Adipocyte (in vitro differentiated cells): ENCODE results near the gene CDK5RAP2.
A peak's percentile ranks its signal among the peaks of the same experiment; 100 is the strongest.
"Not testable (repeated sequence)": the region's sequence is repeated elsewhere in the genome, so short reads cannot be mapped to it uniquely, and the experiment has no call there.

Source experiments
- DNase-seq: peaks from one replicate; pipeline ENCODE4 v3.0.0-alpha.2; 2015; ENCODE audit warnings: low read depth
- H3K27me3 ChIP-seq: replicated peaks from 2 replicates; pipeline ENCODE4 v1.7.0; 2013; ENCODE audit warnings: mild to moderate bottlenecking, low read length, moderate library complexity; ENCODE audit not compliant: control insufficient read depth, insufficient read depth
- H3K36me3 ChIP-seq: 2 replicates; pipeline ENCODE4 v1.7.0; 2013; ENCODE audit warnings: low read length, mild to moderate bottlenecking, moderate library complexity; ENCODE audit not compliant: control insufficient read depth, insufficient read depth, severe bottlenecking
- H3K4me1 ChIP-seq: 2 replicates; pipeline ENCODE4 v1.7.0; 2013; ENCODE audit warnings: mild to moderate bottlenecking, low read length, moderate library complexity; ENCODE audit not compliant: control insufficient read depth, insufficient read depth
- H3K4me3 ChIP-seq: 2 replicates; pipeline ENCODE4 v1.7.0; 2013; ENCODE audit warnings: mild to moderate bottlenecking, low read length, moderate library complexity
- H3K9ac ChIP-seq: 2 replicates; pipeline ENCODE4 v1.7.0; 2013; ENCODE audit warnings: mild to moderate bottlenecking, low read length, moderate library complexity
- H3K9me3 ChIP-seq: 2 replicates; pipeline ENCODE4 v1.7.0; 2013; ENCODE audit warnings: mild to moderate bottlenecking, low read length, moderate library complexity; ENCODE audit not compliant: control insufficient read depth

CDK5RAP2 gene

GRCh38 chr9:120463765-120464164, 116.2 kb downstream of the CDK5RAP2 start:
- Histone ChIP-seq H3K4me3 (no peak overlapping the region), H3K36me3 (peaks cover 13% of the 10 kb centered on the region), H3K9me3 (no peaks in the 10 kb centered on the region), H3K27me3 (no peaks in the 10 kb centered on the region), H3K4me1 (peaks cover 23% of the 10 kb centered on the region), H3K9ac (no peak overlapping the region)
- no peak for DNase-seq

- not testable (repeated sequence) for H3K9ac ChIP-seq, H3K9me3 ChIP-seq, DNase-seq, H3K4me3 ChIP-seq, H3K27me3 ChIP-seq
- Histone ChIP-seq H3K4me1 (peaks cover 23% of the 10 kb centered on the region), H3K36me3 (peaks cover 19% of the 10 kb centered on the region)
Observed at GRCh38 chr9:120461677-120462076, 118.3 kb downstream of the CDK5RAP2 start.

- Histone ChIP-seq H3K4me3 (no peak overlapping the region), H3K9me3 (no peaks in the 10 kb centered on the region), H3K4me1 (no peaks in the 10 kb centered on the region), H3K27me3 (no peaks in the 10 kb centered on the region), H3K9ac (no peak overlapping the region), H3K36me3 (peaks cover 45% of the 10 kb centered on the region)
- DNase-seq = no peak
Observed at GRCh38 chr9:120456218-120456617, 123.7 kb downstream of the CDK5RAP2 start.

- peaks cover 42% of the 10 kb centered on the region for H3K36me3 ChIP-seq
- no peaks in the 10 kb centered on the region for H3K4me1 ChIP-seq
- no peaks in the 10 kb centered on the region for H3K9me3 ChIP-seq
- H3K9ac ChIP-seq = no peak overlapping the region
- no peak overlapping the region for H3K4me3 ChIP-seq
- DNase-seq = no peak
- no peaks in the 10 kb centered on the region for H3K27me3 ChIP-seq
Observed at GRCh38 chr9:120454467-120454866, 125.5 kb downstream of the CDK5RAP2 start.

GRCh38 chr9:120453792-120454191, 126.2 kb downstream of the CDK5RAP2 start:
- DNase-seq = no peak
- no peaks in the 10 kb centered on the region for H3K27me3 ChIP-seq
- no peaks in the 10 kb centered on the region for H3K4me1 ChIP-seq
- peaks cover 42% of the 10 kb centered on the region for H3K36me3 ChIP-seq
- H3K4me3 ChIP-seq = no peak overlapping the region
- H3K9ac ChIP-seq = no peak overlapping the region
- H3K9me3 ChIP-seq = no peaks in the 10 kb centered on the region

- Histone ChIP-seq H3K9me3 (no peaks in the 10 kb centered on the region), H3K9ac (no peak overlapping the region), H3K4me1 (no peaks in the 10 kb centered on the region), H3K27me3 (no peaks in the 10 kb centered on the region), H3K4me3 (no peak overlapping the region), H3K36me3 (peaks cover 37% of the 10 kb centered on the region)
- DNase-seq = no peak
Observed at GRCh38 chr9:120452631-120453030, 127.3 kb downstream of the CDK5RAP2 start.

- H3K4me1 ChIP-seq = no peaks in the 10 kb centered on the region
- no peaks in the 10 kb centered on the region for H3K9me3 ChIP-seq
- no peak overlapping the region for H3K9ac ChIP-seq
- DNase-seq = no peak
- H3K36me3 ChIP-seq = peaks cover 29% of the 10 kb centered on the region
- H3K4me3 ChIP-seq = no peak overlapping the region
- no peaks in the 10 kb centered on the region for H3K27me3 ChIP-seq
Observed at GRCh38 chr9:120450916-120451315, 129.1 kb downstream of the CDK5RAP2 start.

- no peak for DNase-seq
- peaks cover 27% of the 10 kb centered on the region for H3K36me3 ChIP-seq
- H3K27me3 ChIP-seq = no peaks in the 10 kb centered on the region
- no peak overlapping the region for H3K4me3 ChIP-seq
- no peak overlapping the region for H3K9ac ChIP-seq
- H3K9me3 ChIP-seq = no peaks in the 10 kb centered on the region
- no peaks in the 10 kb centered on the region for H3K4me1 ChIP-seq
Observed at GRCh38 chr9:120449566-120449965, 130.4 kb downstream of the CDK5RAP2 start.

- Histone ChIP-seq H3K9ac (no peak overlapping the region), H3K36me3 (peaks cover 17% of the 10 kb centered on the region), H3K9me3 (no peaks in the 10 kb centered on the region), H3K27me3 (no peaks in the 10 kb centered on the region), H3K4me3 (no peak overlapping the region), H3K4me1 (peaks cover 13% of the 10 kb centered on the region)
- no peak for DNase-seq
Observed at GRCh38 chr9:120447959-120448500, 131.9 kb downstream of the CDK5RAP2 start.

GRCh38 chr9:120446671-120447070, 133.3 kb downstream of the CDK5RAP2 start:
- H3K36me3 ChIP-seq = peaks cover 11% of the 10 kb centered on the region

GRCh38 chr9:120443976-120444375, 136.0 kb downstream of the CDK5RAP2 start:
- peaks cover 50% of the 10 kb centered on the region for H3K4me1 ChIP-seq
- no peak overlapping the region for H3K9ac ChIP-seq
- H3K9me3 ChIP-seq = no peaks in the 10 kb centered on the region
- no peaks in the 10 kb centered on the region for H3K27me3 ChIP-seq
- peak overlapping the region; percentile 22 for H3K4me3 ChIP-seq
- DNase-seq = no peak
- peaks cover 14% of the 10 kb centered on the region for H3K36me3 ChIP-seq

More at GRCh38 chr9:120446671-120447070, 133.3 kb downstream of the CDK5RAP2 start:
- Histone ChIP-seq H3K4me3 (no peak overlapping the region), H3K9me3 (no peaks in the 10 kb centered on the region), H3K27me3 (no peaks in the 10 kb centered on the region), H3K9ac (no peak overlapping the region), H3K4me1 (peaks cover 27% of the 10 kb centered on the region)
- no peak for DNase-seq

GRCh38 chr9:120443489-120443888, 136.5 kb downstream of the CDK5RAP2 start:
- H3K36me3 ChIP-seq = peaks cover 16% of the 10 kb centered on the region

More at GRCh38 chr9:120443489-120443888, 136.5 kb downstream of the CDK5RAP2 start:
- peaks cover 50% of the 10 kb centered on the region for H3K4me1 ChIP-seq
- peak overlapping the region; percentile 22 for H3K4me3 ChIP-seq
- peak; percentile 75 for DNase-seq
- H3K27me3 ChIP-seq = no peaks in the 10 kb centered on the region
- peak overlapping the region; percentile 34 for H3K9ac ChIP-seq
- no peaks in the 10 kb centered on the region for H3K9me3 ChIP-seq
